Body of pancreas (tissue), 4 donors: ENCODE data around the gene TRAPPC2L. TPM values are rescaled to one million over a fixed set of nuclear protein-coding genes. Genes with fewer than 3 reads are reported as not detected.
A peak's percentile ranks its signal among the peaks of the same experiment; 100 is the strongest.

Experiments used
- ATAC-seq: fragments of 150-250 bp; one replicate; pipeline ENCODE4 v1.9.1; 2016
- DNase-seq, 4 donors: peaks; one replicate each; pipeline ENCODE4 v3.0.0-alpha.2; 2019
- H3K27ac ChIP-seq, 4 donors: fragments of 200-600 bp; sonication (generic); 1 replicate in 3 of 4; 2 replicates in 1 of 4; pipeline versions ENCODE4 v1.5.1 to v1.6.1; 2016 to 2019; ENCODE audit warnings: mild to moderate bottlenecking in 1 of 4, mixed read lengths in 1 of 4, moderate library complexity in 1 of 4
- H3K27me3 ChIP-seq, 2 donors: fragments of 200-600 bp; sonication (generic); one replicate each; pipeline ENCODE4 v1.6.0; 2016; ENCODE audit warnings: mild to moderate bottlenecking in 1 of 2
- H3K36me3 ChIP-seq, 2 donors: fragments of 200-600 bp; sonication (generic); replicated peaks in 1 of 2; 2 replicates each; pipeline ENCODE4 v1.5.1; 2016; ENCODE audit warnings: low read depth in 2 of 2; ENCODE audit not compliant: insufficient read depth in 1 of 2
- H3K4me1 ChIP-seq: fragments of 200-600 bp; sonication (generic); one replicate; pipeline ENCODE4 v1.6.0; 2016
- H3K4me3 ChIP-seq, 2 donors: fragments of 200-600 bp; sonication (generic); 1 replicate in 1 of 2; 2 replicates in 1 of 2; pipeline ENCODE4 v1.5.1; 2016 to 2019
- H3K9me3 ChIP-seq, 3 donors: fragments of 200-600 bp; sonication (generic); 1 replicate in 2 of 3; 2 replicates in 1 of 3; pipeline ENCODE4 v1.5.1; 2016
- POLR2A ChIP-seq, 3 donors: fragments of 450-650 bp; IDR thresholded peaks; one replicate each; pipeline ENCODE4 v1.6.1; 2016; ENCODE audit warnings: antibody characterized with exemption in 3 of 3, mild to moderate bottlenecking in 2 of 3
- WGBS, 2 donors: methylation state at CpG; one replicate each; pipeline ENCODE4 v1.1.5; 2017; 5-methylcytosine and 5-hydroxymethylcytosine counted together
- intact Hi-C: fragments of 100-400 bp; cut with DNase I; formaldehyde crosslinking; loops from one replicate; pipeline ENCODE4 v1.15.1; 2023
- total RNA-seq, 2 donors: library from RNA; depleted of rRNA; stranded (reverse); fragments of >200 nt; gene quantifications; one replicate each; pipeline ENCODE4 v1.1.0, GENCODE V29; 2016
- TF ChIP-seq, protein P1 (sequence below), 7 experiments: fragments of 450-650 bp in 4 of 7; fragments of 200-600 bp in 3 of 7; sonication (generic) in 3 of 7; IDR thresholded peaks; one replicate each; pipeline ENCODE4 v1.5.1; 2016 to 2019; ENCODE audit warnings: antibody characterized with exemption in 7 of 7

TRAPPC2L gene
- total RNA-seq, 2 donors from 2014 or later = 7.6 to 35.5 TPM

DNA sequence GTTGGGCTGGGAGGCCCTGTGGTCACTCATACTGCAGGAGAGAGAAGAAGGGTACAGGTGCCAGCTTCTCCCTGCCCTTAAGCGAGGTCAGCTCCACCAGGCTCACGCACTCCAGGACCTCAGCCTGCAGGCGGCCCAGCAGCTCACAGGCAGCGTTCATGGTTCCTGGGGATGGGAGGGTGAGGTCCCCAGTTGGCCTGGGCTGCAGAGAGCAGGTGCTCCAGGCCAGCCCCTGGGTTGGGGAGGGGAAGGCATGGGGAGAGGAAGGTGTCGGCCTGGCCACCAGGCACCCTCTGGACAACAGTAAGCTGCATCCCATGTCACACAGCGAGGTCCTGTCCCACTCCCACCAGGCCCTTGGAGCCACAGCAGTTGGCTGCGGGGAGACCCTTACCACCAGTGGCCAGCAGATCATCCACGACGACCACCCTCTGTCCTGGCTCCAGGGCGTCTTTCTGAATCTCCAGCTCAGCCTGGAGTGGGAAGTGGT lies 47.2 kb upstream of the TRAPPC2L start:
- TF ChIP-seq, protein P1, sequence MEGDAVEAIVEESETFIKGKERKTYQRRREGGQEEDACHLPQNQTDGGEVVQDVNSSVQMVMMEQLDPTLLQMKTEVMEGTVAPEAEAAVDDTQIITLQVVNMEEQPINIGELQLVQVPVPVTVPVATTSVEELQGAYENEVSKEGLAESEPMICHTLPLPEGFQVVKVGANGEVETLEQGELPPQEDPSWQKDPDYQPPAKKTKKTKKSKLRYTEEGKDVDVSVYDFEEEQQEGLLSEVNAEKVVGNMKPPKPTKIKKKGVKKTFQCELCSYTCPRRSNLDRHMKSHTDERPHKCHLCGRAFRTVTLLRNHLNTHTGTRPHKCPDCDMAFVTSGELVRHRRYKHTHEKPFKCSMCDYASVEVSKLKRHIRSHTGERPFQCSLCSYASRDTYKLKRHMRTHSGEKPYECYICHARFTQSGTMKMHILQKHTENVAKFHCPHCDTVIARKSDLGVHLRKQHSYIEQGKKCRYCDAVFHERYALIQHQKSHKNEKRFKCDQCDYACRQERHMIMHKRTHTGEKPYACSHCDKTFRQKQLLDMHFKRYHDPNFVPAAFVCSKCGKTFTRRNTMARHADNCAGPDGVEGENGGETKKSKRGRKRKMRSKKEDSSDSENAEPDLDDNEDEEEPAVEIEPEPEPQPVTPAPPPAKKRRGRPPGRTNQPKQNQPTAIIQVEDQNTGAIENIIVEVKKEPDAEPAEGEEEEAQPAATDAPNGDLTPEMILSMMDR (IDR thresholded peaks at IDR 0.05) = no peak
- no peak for TF ChIP-seq POLR2A (IDR thresholded peaks at IDR 0.05)
- Histone ChIP-seq H3K4me3 (no peak overlapping the region), H3K36me3 (no peaks in the 10 kb centered on the region), H3K27ac (no peak overlapping the region), H3K9me3 (no peaks in the 10 kb centered on the region), H3K27me3 (no peaks in the 10 kb centered on the region), H3K4me1 (peaks cover 46% of the 10 kb centered on the region)
- ATAC-seq (no peak), DNase-seq (no peak)
- intact Hi-C loops = loop anchor here (10.0 kb wide), 1 partner anchor 405 kb away; the partner anchor contains the start of gene ZNF778
- WGBS, 2 donors = 75% methylated on average over 10 of the region's 10 CpGs; no CpG with 5 or more reads in 1 of the 2 donors

DNA sequence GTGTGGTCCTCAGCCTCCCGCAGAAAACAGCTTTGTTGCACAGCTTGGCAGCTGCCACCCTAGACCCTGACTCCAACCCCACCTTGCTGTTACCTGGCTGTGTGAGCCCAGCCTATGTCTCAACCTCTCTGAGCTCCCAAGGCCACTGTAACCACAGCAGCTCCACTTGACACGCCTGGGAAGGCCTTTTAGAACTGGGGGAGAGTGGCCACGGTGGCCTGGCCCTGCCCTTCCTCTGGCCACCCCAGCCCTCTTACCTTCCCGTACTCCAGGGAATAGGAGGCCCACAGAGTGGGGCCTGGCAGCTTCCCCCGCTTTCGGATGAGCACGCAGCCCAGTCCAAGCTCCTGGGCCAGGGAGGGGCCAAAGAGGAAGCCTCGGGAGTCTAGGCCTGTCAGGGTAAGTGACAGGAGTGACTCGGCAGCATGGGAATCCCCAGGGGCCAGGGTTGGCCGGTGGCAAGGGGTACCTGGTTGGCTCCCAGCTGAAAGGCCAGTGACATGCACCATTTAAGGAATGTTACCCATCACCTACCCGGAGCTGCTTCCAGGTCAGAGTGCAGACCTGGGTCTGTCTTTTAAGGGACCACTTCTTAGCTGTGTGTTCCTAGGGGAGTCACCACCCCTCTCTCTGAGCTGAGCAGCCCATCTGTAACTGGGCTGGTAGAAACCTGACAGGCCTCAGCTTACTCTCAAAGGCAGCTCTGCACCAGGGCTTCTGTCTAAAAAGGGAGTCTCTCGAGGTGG lies 46.6 kb upstream of the TRAPPC2L start:
- Histone ChIP-seq H3K9me3 (no peaks in the 10 kb centered on the region), H3K4me3 (peak overlapping the region in 1 of 2 donors; percentile 66), H3K36me3 (no peaks in the 10 kb centered on the region), H3K4me1 (peaks cover 42% of the 10 kb centered on the region), H3K27me3 (no peaks in the 10 kb centered on the region), H3K27ac (peak overlapping the region in 3 of 4 donors; percentile 56 to 97 (median 92))
- 20 to 34% methylated on average over 2 to 12 of the region's 12 CpGs for WGBS, 2 donors
- ATAC-seq (no peak), DNase-seq (no peak)
- TF ChIP-seq, protein P1 (IDR thresholded peaks at IDR 0.05) = no peak
- TF ChIP-seq POLR2A (IDR thresholded peaks at IDR 0.05) = no peak
- intact Hi-C loops = loop anchor here (10.0 kb wide), 1 partner anchor 404 kb away; the partner anchor contains the start of gene ZNF778

DNA sequence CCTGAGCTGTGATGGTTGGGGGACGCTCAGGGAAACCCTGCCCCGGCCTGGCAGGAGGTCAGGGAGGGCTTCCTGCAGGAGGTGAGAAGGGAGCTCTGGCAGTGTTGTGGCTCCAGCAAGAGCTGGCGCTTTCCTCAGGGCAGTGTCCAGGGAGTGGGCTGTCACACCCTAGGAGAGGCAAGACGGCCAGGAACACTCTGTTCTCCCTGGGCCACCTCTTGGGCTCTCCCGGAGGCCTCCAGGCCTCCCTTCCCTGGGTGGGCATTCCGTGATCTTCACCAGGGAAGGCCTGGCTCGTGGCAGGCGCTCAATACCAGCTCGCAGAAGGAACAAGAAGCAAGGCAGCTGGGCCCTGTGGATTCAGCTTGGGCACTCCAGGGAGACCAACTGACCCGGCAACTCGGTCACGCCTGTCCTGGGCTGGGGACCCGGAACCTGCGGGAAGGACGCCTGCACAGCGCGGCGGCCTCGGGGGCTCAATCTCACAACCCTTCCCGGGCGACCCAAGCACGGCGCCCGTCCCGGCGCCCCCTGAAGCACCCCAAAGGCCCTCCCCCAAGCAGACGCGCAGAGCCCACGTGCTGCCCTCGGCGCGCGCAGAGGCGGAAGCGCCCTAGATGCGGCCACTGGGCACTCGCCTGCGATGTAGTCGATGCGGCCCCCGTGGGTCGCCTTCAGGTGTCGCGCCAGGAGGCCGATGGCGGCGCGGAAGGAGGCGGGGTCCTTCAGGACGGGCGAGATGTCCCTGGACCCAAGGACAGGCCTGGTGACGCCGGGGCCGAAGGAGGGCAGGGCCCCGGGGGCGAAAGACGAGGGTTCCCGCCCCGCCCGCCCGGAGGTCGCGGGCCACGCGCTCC lies 45.8 kb upstream of the TRAPPC2L start:
- Histone ChIP-seq H3K27ac (peak overlapping the region; percentile 56 to 97 (median 86)), H3K9me3 (no peaks in the 10 kb centered on the region), H3K36me3 (no peaks in the 10 kb centered on the region), H3K4me1 (peaks cover 42% of the 10 kb centered on the region), H3K27me3 (no peaks in the 10 kb centered on the region), H3K4me3 (peak overlapping the region; percentile 11 to 66)
- TF ChIP-seq, protein P1 (IDR thresholded peaks at IDR 0.05) = no peak
- peak; percentile 71 to 93 (median 84) for TF ChIP-seq POLR2A (IDR thresholded peaks at IDR 0.05)
- WGBS, 2 donors = 0 to 1% methylated on average over 5 to 65 of the region's 65 CpGs
- peak; percentile 79 for ATAC-seq
- DNase-seq = peak; percentile 81 to 86 (median 82)
- intact Hi-C loops = loop anchor here (10.0 kb wide), 1 partner anchor 404 kb away; the partner anchor contains the start of gene ZNF778

DNA sequence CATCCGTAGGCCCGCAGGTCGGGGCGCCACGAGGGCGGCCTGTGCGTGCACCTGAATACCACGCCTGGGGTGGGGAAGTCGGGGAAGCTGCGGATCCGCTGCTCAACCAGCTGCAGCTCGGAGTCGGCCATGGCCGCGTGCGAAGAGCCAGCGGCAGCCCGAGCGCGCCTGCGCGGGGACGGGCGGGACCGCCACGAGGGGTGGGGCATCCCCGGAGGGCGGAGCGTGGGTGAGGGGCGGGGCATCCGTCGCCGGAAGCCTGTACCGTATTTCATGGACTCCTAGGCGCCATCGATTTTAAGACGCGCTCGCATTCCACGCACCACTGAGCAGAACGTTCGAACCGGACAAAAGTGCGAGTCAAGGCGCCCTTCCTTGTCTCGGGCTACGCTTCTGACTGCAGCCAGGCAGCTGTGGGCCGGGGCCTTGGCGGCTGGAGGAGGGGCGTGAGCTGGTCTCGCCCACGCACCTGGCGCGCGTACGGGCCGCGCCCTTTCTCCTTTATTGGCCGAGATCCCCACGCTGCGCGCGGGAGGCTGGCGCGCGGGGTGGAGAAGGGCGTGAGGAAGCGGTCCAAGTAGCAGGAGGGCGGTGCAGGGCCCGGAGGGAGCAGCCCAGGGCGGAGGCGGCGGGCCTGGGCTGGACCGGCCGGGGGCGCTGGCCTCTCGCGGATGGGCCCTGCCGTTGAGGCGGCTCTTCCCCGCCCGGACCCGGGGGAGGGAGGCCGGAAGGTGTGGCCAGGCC lies 45.0 kb upstream of the TRAPPC2L start, which contains the start of gene APRT:
APRT (minus strand) TSS at position 160 of the 744 bp plus-strand sequence; CDS start at position 131, 29 bp downstream.
- Histone ChIP-seq H3K27me3 (no peaks in the 10 kb centered on the region), H3K27ac (peak within 1 kb of the TSS; percentile 56 to 97 (median 86)), H3K36me3 (no peaks in the 10 kb centered on the region), H3K4me1 (peaks cover 42% of the 10 kb centered on the region), H3K4me3 (peak within 1 kb of the TSS; percentile 11 to 66), H3K9me3 (no peaks in the 10 kb centered on the region)
- DNase-seq = peak; percentile 94 to 97 (median 95)
- peak; percentile 92 for ATAC-seq
- peak; percentile 72 to 78 (median 76) for TF ChIP-seq POLR2A (IDR thresholded peaks at IDR 0.05)
- TF ChIP-seq, protein P1 (IDR thresholded peaks at IDR 0.05) = peak in 3 of 7 experiments; percentile 15 to 36 (median 31)
- 0% methylated on average over 82 of the region's 84 CpGs; no CpG with 5 or more reads in 1 of the 2 donors for WGBS, 2 donors
- intact Hi-C loops = loop anchor here (10.0 kb wide), 1 partner anchor 403 kb away; the partner anchor contains the start of gene ZNF778
